HepG2 (cell line): ENCODE data around the gene AMER1. TPM values are rescaled to one million over a fixed set of nuclear protein-coding genes. Genes with fewer than 3 reads are reported as not detected.

ENCODE experiments used
- ATAC-seq: fragments of 200-7000 bp; cut with Tn5 transposase; 3 replicates; pipeline ENCODE4 v1.9.1; 2020; ENCODE audit warnings: mild to moderate bottlenecking, moderate library complexity
- BruUV-seq: library from RNA; stranded (reverse); fragments of 400-500 nt; replicated peaks from 2 replicates; lab custom pipeline; 2021; lab: Mats Ljungman, UMichigan
- CTCF ChIA-PET: fragments of 300-600 bp; formaldehyde crosslinking; extraction: SDS; loops from one replicate; lab custom pipeline; 2021; ENCODE audit warnings: low total read pairs, inconsistent platforms, low intra/inter-chr PET ratio; lab: Yijun Ruan, JAX
- POLR2A ChIA-PET: fragments of 350-600 bp; sonication (Branson Sonifier 250); formaldehyde crosslinking; loops from one replicate; lab custom pipeline; 2020; ENCODE audit warnings: antibody characterized with exemption, inconsistent platforms; lab: Yijun Ruan, JAX
- DNase-seq: peaks from one replicate; pipeline ENCODE4 v3.0.0-alpha.2; 2015; ENCODE audit warnings: low spot score
- FAIRE-seq: peaks from 3 replicates; lab custom pipeline; 2011; peaks lifted over from hg19 to GRCh38; lab: Jason Lieb, UNC
- H2AFZ ChIP-seq: one replicate; pipeline ENCODE4 v1.6.1; 2011; ENCODE audit warnings: low read length, inconsistent platforms
- H3K27ac ChIP-seq: fragments of 300-600 bp; 3 replicates; pipeline ENCODE4 v1.8.0; 2011; ENCODE audit warnings: mixed run types, mild to moderate bottlenecking, mixed read lengths, low read length, inconsistent platforms; ENCODE audit not compliant: insufficient read depth; ENCODE audit errors: extremely low read length
- H3K27me3 ChIP-seq, 2 experiments: fragments of 200-600 bp in 1 of 2; 2 replicates in 1 of 2; 3 replicates in 1 of 2; pipeline versions ENCODE4 v1.6.0 to v1.8.0; 2011; ENCODE audit warnings: low read length in 2 of 2, mild to moderate bottlenecking in 2 of 2, moderate library complexity in 2 of 2, inconsistent platforms in 1 of 2; ENCODE audit not compliant: insufficient read depth in 2 of 2, control insufficient read depth in 1 of 2
- H3K36me3 ChIP-seq, 2 experiments: fragments of 200-600 bp in 1 of 2; replicated peaks in 1 of 2; 2 replicates in 1 of 2; 3 replicates in 1 of 2; pipeline versions ENCODE4 v1.5.1 to v1.8.0; 2011; ENCODE audit warnings: low read length in 2 of 2, inconsistent platforms in 1 of 2; ENCODE audit not compliant: insufficient read depth in 2 of 2, control insufficient read depth in 1 of 2
- H3K4me1 ChIP-seq: 2 replicates; pipeline ENCODE4 v1.5.1; 2012; ENCODE audit warnings: low read length, inconsistent platforms; ENCODE audit not compliant: insufficient read depth
- H3K4me2 ChIP-seq: 2 replicates; pipeline ENCODE4 v1.6.0; 2011; ENCODE audit warnings: low read depth, low read length, inconsistent platforms
- H3K4me3 ChIP-seq, 3 experiments: fragments of 200-600 bp in 1 of 3; sonication (generic), shearing (Covaris generic) in 1 of 3; replicated peaks in 1 of 3; 2 replicates each; pipeline ENCODE4 v1.5.1; 2011 to 2016; ENCODE audit warnings: low read length in 3 of 3, inconsistent platforms in 2 of 3, low read depth in 2 of 3, mild to moderate bottlenecking in 2 of 3, control low read depth in 1 of 3, mixed read lengths in 1 of 3; ENCODE audit not compliant: insufficient read depth in 1 of 3
- H3K79me2 ChIP-seq: one replicate; pipeline ENCODE4 v1.6.1; 2011; ENCODE audit warnings: low read length, inconsistent platforms; ENCODE audit not compliant: insufficient read depth
- H3K9ac ChIP-seq: 2 replicates; pipeline ENCODE4 v1.6.0; 2011; ENCODE audit warnings: mild to moderate bottlenecking, low read depth, low read length, inconsistent platforms; ENCODE audit not compliant: insufficient read depth
- H3K9me3 ChIP-seq: 2 replicates; pipeline ENCODE4 v1.5.1; 2012; ENCODE audit warnings: mild to moderate bottlenecking, low read length
- H4K20me1 ChIP-seq: 2 replicates; pipeline ENCODE4 v1.6.0; 2011; ENCODE audit warnings: inconsistent platforms, mild to moderate bottlenecking, low read length, moderate library complexity; ENCODE audit not compliant: insufficient read depth
- FOSL1 ChIP-seq: sonication (generic); formaldehyde crosslinking; IDR thresholded peaks from 2 replicates; pipeline ENCODE4 v1.9.0; 2021; ENCODE audit warnings: missing genetic modification reagents, borderline replicate concordance
- SALL2 ChIP-seq: sonication (generic); formaldehyde crosslinking; IDR thresholded peaks from 2 replicates; pipeline ENCODE4 v1.8.1; 2023; ENCODE audit warnings: mild to moderate bottlenecking, missing genetic modification reagents, inconsistent platforms
- TEAD2 ChIP-seq: sonication (generic); formaldehyde crosslinking; IDR thresholded peaks from 2 replicates; pipeline ENCODE4 v1.9.0; 2021; ENCODE audit warnings: missing genetic modification reagents
- ZNF329 ChIP-seq: sonication (generic); formaldehyde crosslinking; IDR thresholded peaks from 2 replicates; pipeline ENCODE4 v1.9.0; 2021; ENCODE audit warnings: low read depth, mild to moderate bottlenecking, missing genetic modification reagents
- ZNF383 ChIP-seq: sonication (generic); formaldehyde crosslinking; IDR thresholded peaks from 2 replicates; pipeline ENCODE4 v1.4.0; 2020; ENCODE audit warnings: missing genetic modification reagents, mild to moderate bottlenecking, borderline replicate concordance
- ZNF614 ChIP-seq: IDR thresholded peaks from 2 replicates; pipeline ENCODE4 v1.6.1; 2018; ENCODE audit warnings: missing biosample characterization, missing genetic modification reagents, inconsistent platforms, borderline replicate concordance
- WGBS: methylation state at CpG from one replicate; pipeline ENCODE4 v1.1.6; 2017; ENCODE audit warnings: low lambda C conversion rate; 5-methylcytosine and 5-hydroxymethylcytosine counted together
- in situ Hi-C: cut with HindIII; loops from 2 replicates; pipeline ENCODE4 v1.10.0; 2017; ENCODE audit warnings: low pct_unique_long_range_greater_than_20kb; ENCODE audit not compliant: extremely low pct_ligation_motif_present
- intact Hi-C: fragments of 100-400 bp; cut with micrococcal nuclease; formaldehyde crosslinking; loops from one replicate; pipeline ENCODE4 v1.10.0; 2022; ENCODE audit not compliant: unreplicated experiment
- polyA plus RNA-seq, 8 experiments: library from polyadenylated mRNA; depleted of rRNA in 3 of 8; stranded (reverse) in 7 of 8; unstranded in 1 of 8; fragments of >200 nt; fragmentation: Illumina TruSeq in 4 of 8; extraction: Trizol in 4 of 8; gene quantifications; 2 replicates each; pipeline versions ENCODE4 v1.2.1 to v1.2.3, GENCODE V29; 2011 to 2016; ENCODE audit warnings: low read depth in 4 of 8, missing spikeins in 1 of 8, mixed read lengths in 1 of 8; ENCODE audit not compliant: insufficient read depth in 1 of 8
- total RNA-seq, 5 experiments: library from RNA; depleted of rRNA; stranded (reverse); fragments of >200 nt; fragmentation: Illumina TruSeq; extraction: Trizol; gene quantifications; 2 replicates each; pipeline ENCODE4 v1.2.3, GENCODE V29; 2016; ENCODE audit warnings: low read depth in 1 of 5
- TF ChIP-seq, protein P1 (sequence below): sonication (generic); formaldehyde crosslinking; IDR thresholded peaks from 2 replicates; pipeline ENCODE4 v1.4.0; 2020; ENCODE audit warnings: missing genetic modification reagents
- TF ChIP-seq, protein P2 (sequence below): sonication (generic); formaldehyde crosslinking; IDR thresholded peaks from 2 replicates; pipeline ENCODE4 v1.5.1; 2020; ENCODE audit warnings: missing genetic modification reagents, mild to moderate bottlenecking, borderline replicate concordance
- TF ChIP-seq, protein P3 (sequence below): IDR thresholded peaks from 2 replicates; pipeline ENCODE4 v1.6.1; 2016; ENCODE audit warnings: low read depth, control low read depth
- TF ChIP-seq, protein P4 (sequence below): sonication (generic); formaldehyde crosslinking; IDR thresholded peaks from 2 replicates; pipeline ENCODE4 v1.5.0; 2020; ENCODE audit warnings: mild to moderate bottlenecking, low read depth, missing genetic modification reagents, borderline replicate concordance

AMER1 gene
- total and polyA plus RNA-seq, 2 of the 13 experiments (the other 11 are each of a cell fraction or from before 2014, with no cell fraction given): 2.8 to 10.8 TPM

DNA sequence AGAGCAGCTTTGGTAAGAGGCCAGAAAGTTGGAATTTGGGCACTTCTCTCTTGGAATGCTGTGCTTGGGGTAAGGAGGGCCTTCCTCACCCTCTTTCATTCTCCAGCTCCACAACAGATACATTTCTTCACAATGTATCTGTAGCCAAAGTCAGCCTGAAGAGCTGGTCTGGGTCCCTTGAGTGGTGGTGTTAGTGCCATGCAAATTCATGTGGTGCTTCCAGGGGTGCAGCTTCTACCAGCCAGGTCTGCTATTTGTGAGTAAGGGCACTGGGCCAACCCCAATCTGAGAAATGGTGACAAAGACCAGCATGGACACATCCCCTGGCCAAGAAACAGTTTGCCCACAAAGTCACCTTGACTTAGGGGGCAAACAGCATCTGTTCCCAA, 17.8 kb downstream of the AMER1 start (continued):
- TF ChIP-seq, protein P1, sequence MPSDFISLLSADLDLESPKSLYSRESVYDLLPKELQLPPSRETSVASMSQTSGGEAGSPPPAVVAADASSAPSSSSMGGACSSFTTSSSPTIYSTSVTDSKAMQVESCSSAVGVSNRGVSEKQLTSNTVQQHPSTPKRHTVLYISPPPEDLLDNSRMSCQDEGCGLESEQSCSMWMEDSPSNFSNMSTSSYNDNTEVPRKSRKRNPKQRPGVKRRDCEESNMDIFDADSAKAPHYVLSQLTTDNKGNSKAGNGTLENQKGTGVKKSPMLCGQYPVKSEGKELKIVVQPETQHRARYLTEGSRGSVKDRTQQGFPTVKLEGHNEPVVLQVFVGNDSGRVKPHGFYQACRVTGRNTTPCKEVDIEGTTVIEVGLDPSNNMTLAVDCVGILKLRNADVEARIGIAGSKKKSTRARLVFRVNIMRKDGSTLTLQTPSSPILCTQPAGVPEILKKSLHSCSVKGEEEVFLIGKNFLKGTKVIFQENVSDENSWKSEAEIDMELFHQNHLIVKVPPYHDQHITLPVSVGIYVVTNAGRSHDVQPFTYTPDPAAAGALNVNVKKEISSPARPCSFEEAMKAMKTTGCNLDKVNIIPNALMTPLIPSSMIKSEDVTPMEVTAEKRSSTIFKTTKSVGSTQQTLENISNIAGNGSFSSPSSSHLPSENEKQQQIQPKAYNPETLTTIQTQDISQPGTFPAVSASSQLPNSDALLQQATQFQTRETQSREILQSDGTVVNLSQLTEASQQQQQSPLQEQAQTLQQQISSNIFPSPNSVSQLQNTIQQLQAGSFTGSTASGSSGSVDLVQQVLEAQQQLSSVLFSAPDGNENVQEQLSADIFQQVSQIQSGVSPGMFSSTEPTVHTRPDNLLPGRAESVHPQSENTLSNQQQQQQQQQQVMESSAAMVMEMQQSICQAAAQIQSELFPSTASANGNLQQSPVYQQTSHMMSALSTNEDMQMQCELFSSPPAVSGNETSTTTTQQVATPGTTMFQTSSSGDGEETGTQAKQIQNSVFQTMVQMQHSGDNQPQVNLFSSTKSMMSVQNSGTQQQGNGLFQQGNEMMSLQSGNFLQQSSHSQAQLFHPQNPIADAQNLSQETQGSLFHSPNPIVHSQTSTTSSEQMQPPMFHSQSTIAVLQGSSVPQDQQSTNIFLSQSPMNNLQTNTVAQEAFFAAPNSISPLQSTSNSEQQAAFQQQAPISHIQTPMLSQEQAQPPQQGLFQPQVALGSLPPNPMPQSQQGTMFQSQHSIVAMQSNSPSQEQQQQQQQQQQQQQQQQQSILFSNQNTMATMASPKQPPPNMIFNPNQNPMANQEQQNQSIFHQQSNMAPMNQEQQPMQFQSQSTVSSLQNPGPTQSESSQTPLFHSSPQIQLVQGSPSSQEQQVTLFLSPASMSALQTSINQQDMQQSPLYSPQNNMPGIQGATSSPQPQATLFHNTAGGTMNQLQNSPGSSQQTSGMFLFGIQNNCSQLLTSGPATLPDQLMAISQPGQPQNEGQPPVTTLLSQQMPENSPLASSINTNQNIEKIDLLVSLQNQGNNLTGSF (CRISPR knock-in tag): no peak
- no peak for TF ChIP-seq ZNF329 (CRISPR knock-in tag)

DNA sequence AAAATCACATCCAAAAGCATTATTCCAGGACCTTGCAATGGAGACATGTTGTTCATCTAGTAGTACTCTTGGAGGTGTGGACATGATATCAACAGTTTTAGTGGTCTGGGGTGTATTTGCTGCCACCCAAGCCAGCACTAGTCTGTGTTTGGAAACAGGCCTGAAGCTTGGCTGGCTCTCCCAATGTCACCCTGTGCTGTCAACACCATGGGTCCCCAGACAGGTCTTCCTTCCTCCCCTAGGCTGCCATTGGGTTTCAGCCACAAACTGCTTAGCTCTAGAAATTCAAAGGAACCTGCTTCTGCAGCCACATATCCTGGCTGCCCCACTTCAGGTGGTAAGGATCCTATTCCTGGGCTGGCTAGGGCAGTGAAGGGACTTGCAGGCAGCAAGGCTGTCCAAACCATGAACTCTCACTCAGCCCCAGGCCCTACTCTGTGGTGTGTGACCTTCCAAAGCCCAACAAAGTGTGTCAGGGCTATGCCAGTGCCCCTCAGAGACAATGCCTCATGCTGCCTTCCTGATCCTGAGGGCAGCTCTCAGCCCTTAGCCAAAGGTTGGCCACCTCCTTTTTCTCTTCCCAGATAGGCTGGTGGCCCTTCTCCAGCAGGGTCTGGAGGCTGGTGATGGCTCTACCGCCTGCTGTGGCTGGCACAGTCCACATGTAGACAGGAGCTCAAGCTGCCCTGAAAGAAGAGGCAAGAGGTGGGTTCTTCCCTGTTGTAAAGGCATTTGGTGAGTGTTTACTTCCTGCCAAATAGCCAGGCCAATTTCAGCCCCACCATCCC, 18.3 kb downstream of the AMER1 start:
- no TSS peak for BruUV-seq
- intact Hi-C loops: no loop called here
- no peak overlapping the region for H3K27ac ChIP-seq
- H3K4me3 ChIP-seq: no peak overlapping the region
- ATAC-seq: no peak
- H3K9me3 ChIP-seq: no peaks in the 10 kb centered on the region
- in situ Hi-C loops: no loop called here
- WGBS: no CpG with 5 or more reads among the region's 1 CpG
- no peak for TF ChIP-seq SALL2 (CRISPR knock-in tag)
- TF ChIP-seq, protein P2, sequence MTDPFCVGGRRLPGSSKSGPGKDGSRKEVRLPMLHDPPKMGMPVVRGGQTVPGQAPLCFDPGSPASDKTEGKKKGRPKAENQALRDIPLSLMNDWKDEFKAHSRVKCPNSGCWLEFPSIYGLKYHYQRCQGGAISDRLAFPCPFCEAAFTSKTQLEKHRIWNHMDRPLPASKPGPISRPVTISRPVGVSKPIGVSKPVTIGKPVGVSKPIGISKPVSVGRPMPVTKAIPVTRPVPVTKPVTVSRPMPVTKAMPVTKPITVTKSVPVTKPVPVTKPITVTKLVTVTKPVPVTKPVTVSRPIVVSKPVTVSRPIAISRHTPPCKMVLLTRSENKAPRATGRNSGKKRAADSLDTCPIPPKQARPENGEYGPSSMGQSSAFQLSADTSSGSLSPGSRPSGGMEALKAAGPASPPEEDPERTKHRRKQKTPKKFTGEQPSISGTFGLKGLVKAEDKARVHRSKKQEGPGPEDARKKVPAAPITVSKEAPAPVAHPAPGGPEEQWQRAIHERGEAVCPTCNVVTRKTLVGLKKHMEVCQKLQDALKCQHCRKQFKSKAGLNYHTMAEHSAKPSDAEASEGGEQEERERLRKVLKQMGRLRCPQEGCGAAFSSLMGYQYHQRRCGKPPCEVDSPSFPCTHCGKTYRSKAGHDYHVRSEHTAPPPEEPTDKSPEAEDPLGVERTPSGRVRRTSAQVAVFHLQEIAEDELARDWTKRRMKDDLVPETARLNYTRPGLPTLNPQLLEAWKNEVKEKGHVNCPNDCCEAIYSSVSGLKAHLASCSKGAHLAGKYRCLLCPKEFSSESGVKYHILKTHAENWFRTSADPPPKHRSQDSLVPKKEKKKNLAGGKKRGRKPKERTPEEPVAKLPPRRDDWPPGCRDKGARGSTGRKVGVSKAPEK (CRISPR knock-in tag): no peak
- no peak for TF ChIP-seq ZNF383 (CRISPR knock-in tag)
- no peak for TF ChIP-seq FOSL1
- no peak for TF ChIP-seq ZNF614 (CRISPR knock-in tag)
- TF ChIP-seq, protein P3, sequence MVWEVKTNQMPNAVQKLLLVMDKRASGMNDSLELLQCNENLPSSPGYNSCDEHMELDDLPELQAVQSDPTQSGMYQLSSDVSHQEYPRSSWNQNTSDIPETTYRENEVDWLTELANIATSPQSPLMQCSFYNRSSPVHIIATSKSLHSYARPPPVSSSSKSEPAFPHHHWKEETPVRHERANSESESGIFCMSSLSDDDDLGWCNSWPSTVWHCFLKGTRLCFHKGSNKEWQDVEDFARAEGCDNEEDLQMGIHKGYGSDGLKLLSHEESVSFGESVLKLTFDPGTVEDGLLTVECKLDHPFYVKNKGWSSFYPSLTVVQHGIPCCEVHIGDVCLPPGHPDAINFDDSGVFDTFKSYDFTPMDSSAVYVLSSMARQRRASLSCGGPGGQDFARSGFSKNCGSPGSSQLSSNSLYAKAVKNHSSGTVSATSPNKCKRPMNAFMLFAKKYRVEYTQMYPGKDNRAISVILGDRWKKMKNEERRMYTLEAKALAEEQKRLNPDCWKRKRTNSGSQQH (CRISPR knock-in tag): no peak
- TF ChIP-seq, protein P4, sequence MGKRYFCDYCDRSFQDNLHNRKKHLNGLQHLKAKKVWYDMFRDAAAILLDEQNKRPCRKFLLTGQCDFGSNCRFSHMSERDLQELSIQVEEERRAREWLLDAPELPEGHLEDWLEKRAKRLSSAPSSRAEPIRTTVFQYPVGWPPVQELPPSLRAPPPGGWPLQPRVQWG: no peak
- no peak for TF ChIP-seq TEAD2
- no peak overlapping the region for H2AFZ ChIP-seq
- H3K27me3 ChIP-seq: no peaks in the 10 kb centered on the region
- no peaks in the 10 kb centered on the region for H4K20me1 ChIP-seq
- no peak overlapping the region for H3K9ac ChIP-seq
- H3K36me3 ChIP-seq: peaks cover 1 to 2% of the 10 kb centered on the region in 2 experiments; a peak in 3 of 5 replicates
- H3K4me2 ChIP-seq: no peak overlapping the region
- CTCF ChIA-PET: no interaction called here
- H3K4me1 ChIP-seq: peaks cover 12% of the 10 kb centered on the region
- POLR2A ChIA-PET: interaction anchor here (2.0 kb wide), 1 partner anchor 18 kb away, joined by 7 read pairs; the partner anchor contains the start of gene AMER1
- FAIRE-seq: no peak
- no peak for DNase-seq
- H3K79me2 ChIP-seq: no peaks in the 10 kb centered on the region
